Urinary bladder (tissue), 4 donors: ENCODE measurements around the gene GMDS. TPM values are rescaled to one million over a fixed set of nuclear protein-coding genes. Genes with fewer than 3 reads are reported as not detected.
A peak's percentile ranks its signal among the peaks of the same experiment; 100 is the strongest.

Experiments used
- DNase-seq: peaks from one replicate; pipeline ENCODE4 v3.0.0-alpha.2; 2015; ENCODE audit errors: extremely low spot score
- H3K27ac ChIP-seq: one replicate; pipeline ENCODE4 v1.5.1; 2013; ENCODE audit warnings: low read depth, mild to moderate bottlenecking, moderate library complexity
- H3K36me3 ChIP-seq: one replicate; pipeline ENCODE4 v1.6.1; 2013; ENCODE audit warnings: mild to moderate bottlenecking, moderate library complexity; ENCODE audit not compliant: insufficient read depth
- H3K4me1 ChIP-seq: one replicate; pipeline ENCODE4 v1.6.1; 2013; ENCODE audit warnings: mild to moderate bottlenecking, moderate library complexity; ENCODE audit not compliant: insufficient read depth
- H3K4me3 ChIP-seq: one replicate; pipeline ENCODE4 v1.5.1; 2013; ENCODE audit warnings: low read depth, low read length
- WGBS: extraction: QIAGEN DNeasy Blood & Tissue Kit; methylation state at CpG from one replicate; pipeline ENCODE4 v1.1.7; 2013; 5-methylcytosine and 5-hydroxymethylcytosine counted together
- polyA plus RNA-seq: library from polyadenylated mRNA; stranded (reverse); fragments of 200-250 nt; gene quantifications from one replicate; pipeline ENCODE4 v1.2.3, GENCODE V29; 2013
- total RNA-seq: library from RNA; depleted of rRNA; stranded (reverse); fragments of >200 nt; gene quantifications from one replicate; pipeline ENCODE4 v1.2.3, GENCODE V29; 2014
- donor health status: healthy with polysubstance abuse.
- donor health status: healthy.

The GMDS gene
- total and polyA plus RNA-seq, 2 donors, result 7.5 to 10.7 TPM

GRCh38 chr6:1633366-1634021 lies 611.9 kb downstream of the GMDS start:
- WGBS, result 94% methylated on average over 16 of the region's 16 CpGs
- Histone ChIP-seq H3K4me3 (no peak overlapping the region), H3K4me1 (no peaks in the 10 kb centered on the region), H3K36me3 (no peaks in the 10 kb centered on the region), H3K27ac (no peak overlapping the region)
- DNase-seq, result no peak

GRCh38 chr6:1631251-1631650 lies 614.2 kb downstream of the GMDS start:
- no peak for DNase-seq
- Histone ChIP-seq H3K4me3 (no peak overlapping the region), H3K36me3 (no peaks in the 10 kb centered on the region), H3K4me1 (no peaks in the 10 kb centered on the region), H3K27ac (no peak overlapping the region)
- 82% methylated on average over 4 of the region's 4 CpGs for WGBS

GRCh38 chr6:1630771-1631217 lies 614.6 kb downstream of the GMDS start:
- no peak overlapping the region for H3K27ac ChIP-seq
- no peak for DNase-seq
- H3K36me3 ChIP-seq, result no peaks in the 10 kb centered on the region
- no peaks in the 10 kb centered on the region for H3K4me1 ChIP-seq
- WGBS, result 85% methylated on average over 11 of the region's 11 CpGs
- no peak overlapping the region for H3K4me3 ChIP-seq

- H3K4me3 ChIP-seq, result no peak overlapping the region
- H3K4me1 ChIP-seq, result no peaks in the 10 kb centered on the region
- H3K36me3 ChIP-seq, result no peaks in the 10 kb centered on the region
- WGBS, result 95% methylated on average over 10 of the region's 10 CpGs
- no peak overlapping the region for H3K27ac ChIP-seq
- no peak for DNase-seq
These were observed 615.1 kb downstream of the GMDS start for GRCh38 chr6:1630212-1630770.

GRCh38 chr6:1629316-1629715 lies 616.1 kb downstream of the GMDS start:
- 88% methylated on average over 14 of the region's 14 CpGs for WGBS
- no peaks in the 10 kb centered on the region for H3K4me1 ChIP-seq
- no peak for DNase-seq

GRCh38 chr6:1627827-1628560 lies 617.4 kb downstream of the GMDS start:
- Histone ChIP-seq H3K27ac (no peak overlapping the region), H3K4me1 (no peaks in the 10 kb centered on the region), H3K4me3 (no peak overlapping the region), H3K36me3 (no peaks in the 10 kb centered on the region)
- no peak for DNase-seq
- 50% methylated on average over 10 of the region's 10 CpGs for WGBS

More at GRCh38 chr6:1629316-1629715, 616.1 kb downstream of the GMDS start:
- no peak overlapping the region for H3K4me3 ChIP-seq
- H3K36me3 ChIP-seq, result no peaks in the 10 kb centered on the region
- H3K27ac ChIP-seq, result no peak overlapping the region

GRCh38 chr6:1626481-1626880 lies 618.9 kb downstream of the GMDS start:
- no peaks in the 10 kb centered on the region for H3K36me3 ChIP-seq
- no peak for DNase-seq
- 35% methylated on average over 4 of the region's 4 CpGs for WGBS
- no peak overlapping the region for H3K27ac ChIP-seq
- no peaks in the 10 kb centered on the region for H3K4me1 ChIP-seq
- no peak overlapping the region for H3K4me3 ChIP-seq

- no peak overlapping the region for H3K27ac ChIP-seq
- WGBS, result 47% methylated on average over 18 of the region's 18 CpGs
- DNase-seq, result no peak
- H3K36me3 ChIP-seq, result no peaks in the 10 kb centered on the region
- no peaks in the 10 kb centered on the region for H3K4me1 ChIP-seq
- H3K4me3 ChIP-seq, result no peak overlapping the region
These were observed 619.5 kb downstream of the GMDS start for GRCh38 chr6:1625794-1626435.

- no peak for DNase-seq
- Histone ChIP-seq H3K4me3 (peak overlapping the region; percentile 55), H3K36me3 (no peaks in the 10 kb centered on the region), H3K27ac (no peak overlapping the region), H3K4me1 (no peaks in the 10 kb centered on the region)
- WGBS, result 3% methylated on average over 53 of the region's 53 CpGs
These were observed 620.3 kb downstream of the GMDS start for GRCh38 chr6:1624851-1625781.

- WGBS, result 26% methylated on average over 66 of the region's 66 CpGs
- Histone ChIP-seq H3K36me3 (no peaks in the 10 kb centered on the region), H3K4me3 (peak overlapping the region; percentile 55), H3K4me1 (peaks cover 2% of the 10 kb centered on the region), H3K27ac (no peak overlapping the region)
- DNase-seq, result no peak
These were observed 621.2 kb downstream of the GMDS start for GRCh38 chr6:1624058-1624850.

GRCh38 chr6:1623769-1624057 lies 621.7 kb downstream of the GMDS start:
- WGBS, result 80% methylated on average over 12 of the region's 12 CpGs
- Histone ChIP-seq H3K36me3 (no peaks in the 10 kb centered on the region), H3K27ac (no peak overlapping the region), H3K4me3 (no peak overlapping the region), H3K4me1 (peaks cover 2% of the 10 kb centered on the region)
- no peak for DNase-seq

- no peak overlapping the region for H3K27ac ChIP-seq
- H3K4me1 ChIP-seq, result peaks cover 2% of the 10 kb centered on the region
- WGBS, result 97% methylated on average over 8 of the region's 8 CpGs
- DNase-seq, result no peak
- no peak overlapping the region for H3K4me3 ChIP-seq
- H3K36me3 ChIP-seq, result no peaks in the 10 kb centered on the region
These were observed 622.3 kb downstream of the GMDS start for GRCh38 chr6:1622851-1623768.
